Measurements from ENCODE around the gene FAM98B. TPM values are rescaled to one million over a fixed set of nuclear protein-coding genes. Genes with fewer than 3 reads are reported as not detected.

The FAM98B gene
- total and polyA plus RNA-seq, 12 donors, result 6.2 to 30.6 (median 23.2) TPM

DNA sequence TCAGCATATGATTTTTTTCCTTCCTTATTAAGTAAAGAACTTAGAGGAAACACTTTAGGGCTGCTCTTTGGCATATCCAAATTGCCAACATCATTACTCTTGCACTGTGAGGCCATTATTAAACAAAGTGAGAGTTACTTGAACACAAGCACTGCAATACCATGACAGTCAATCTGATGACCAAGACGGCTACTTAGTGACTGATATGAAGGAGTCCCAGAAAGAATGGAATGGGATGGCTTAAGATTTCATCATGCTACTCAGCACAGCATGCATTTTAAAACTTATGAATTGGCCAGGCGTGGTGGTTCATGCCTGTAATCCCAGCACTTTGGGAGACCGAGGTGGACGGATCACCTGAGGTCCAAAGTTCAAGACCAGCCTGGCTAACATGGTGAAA is 55.2 kb downstream of the FAM98B start:
- WGBS, 2 donors, result 92 to 94% methylated on average over 4 of the region's 4 CpGs
- intact Hi-C loops (cut with DNase I), result no loop called here
- TF ChIP-seq, protein P1, sequence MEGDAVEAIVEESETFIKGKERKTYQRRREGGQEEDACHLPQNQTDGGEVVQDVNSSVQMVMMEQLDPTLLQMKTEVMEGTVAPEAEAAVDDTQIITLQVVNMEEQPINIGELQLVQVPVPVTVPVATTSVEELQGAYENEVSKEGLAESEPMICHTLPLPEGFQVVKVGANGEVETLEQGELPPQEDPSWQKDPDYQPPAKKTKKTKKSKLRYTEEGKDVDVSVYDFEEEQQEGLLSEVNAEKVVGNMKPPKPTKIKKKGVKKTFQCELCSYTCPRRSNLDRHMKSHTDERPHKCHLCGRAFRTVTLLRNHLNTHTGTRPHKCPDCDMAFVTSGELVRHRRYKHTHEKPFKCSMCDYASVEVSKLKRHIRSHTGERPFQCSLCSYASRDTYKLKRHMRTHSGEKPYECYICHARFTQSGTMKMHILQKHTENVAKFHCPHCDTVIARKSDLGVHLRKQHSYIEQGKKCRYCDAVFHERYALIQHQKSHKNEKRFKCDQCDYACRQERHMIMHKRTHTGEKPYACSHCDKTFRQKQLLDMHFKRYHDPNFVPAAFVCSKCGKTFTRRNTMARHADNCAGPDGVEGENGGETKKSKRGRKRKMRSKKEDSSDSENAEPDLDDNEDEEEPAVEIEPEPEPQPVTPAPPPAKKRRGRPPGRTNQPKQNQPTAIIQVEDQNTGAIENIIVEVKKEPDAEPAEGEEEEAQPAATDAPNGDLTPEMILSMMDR (IDR thresholded peaks at IDR 0.05), result no peak

DNA sequence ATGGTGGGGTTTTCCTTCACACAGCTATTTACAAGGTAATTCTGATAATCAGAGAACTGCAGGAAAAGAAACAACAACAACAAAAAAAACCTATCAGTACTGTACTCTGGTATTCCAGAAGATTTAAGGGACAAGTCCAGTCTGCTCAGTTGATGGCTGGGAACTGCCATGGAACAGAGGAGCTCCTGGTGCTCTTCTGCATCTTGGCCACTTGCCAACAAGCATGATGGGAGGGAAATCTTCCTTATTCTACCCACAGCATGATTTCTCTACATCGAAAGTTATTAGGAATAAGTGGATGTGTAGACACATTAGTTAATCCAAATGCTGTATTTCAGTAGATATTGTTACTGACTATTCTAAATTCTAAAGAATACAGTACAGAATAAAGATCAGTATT is 59.0 kb downstream of the FAM98B start:
- intact Hi-C loops (cut with DNase I), result loop anchor here in 1 of 10 donors (10.0 kb wide), 1 partner anchor 58 kb away; the partner anchor contains the start of gene FAM98B
- Histone ChIP-seq H3K4me3 (no peak overlapping the region), H3K27ac (no peak overlapping the region), H3K36me3 (peaks cover 0 to 33% (median 0%) of the 10 kb centered on the region in 9 donors), H3K9me3 (no peaks in the 10 kb centered on the region), H3K4me1 (no peaks in the 10 kb centered on the region), H3K27me3 (peaks cover 0 to 33% (median 8%) of the 10 kb centered on the region in 7 donors)
- DNase-seq (no peak), ATAC-seq (no peak)
- TF ChIP-seq, protein P1 (IDR thresholded peaks at IDR 0.05), result no peak
- WGBS, 2 donors, result 88 to 89% methylated on average over 1 of the region's 1 CpG

More for the DNA sequence above, 55.2 kb downstream of the FAM98B start:
- Histone ChIP-seq H3K36me3 (peaks cover 0 to 37% (median 0%) of the 10 kb centered on the region in 9 donors), H3K27ac (no peak overlapping the region), H3K4me3 (no peak overlapping the region), H3K4me1 (peaks cover 0 to 5% (median 0%) of the 10 kb centered on the region in 9 donors), H3K9me3 (no peaks in the 10 kb centered on the region), H3K27me3 (peaks cover 0 to 11% (median 0%) of the 10 kb centered on the region in 7 donors)
- no peak for ATAC-seq
- DNase-seq, result no peak

DNA sequence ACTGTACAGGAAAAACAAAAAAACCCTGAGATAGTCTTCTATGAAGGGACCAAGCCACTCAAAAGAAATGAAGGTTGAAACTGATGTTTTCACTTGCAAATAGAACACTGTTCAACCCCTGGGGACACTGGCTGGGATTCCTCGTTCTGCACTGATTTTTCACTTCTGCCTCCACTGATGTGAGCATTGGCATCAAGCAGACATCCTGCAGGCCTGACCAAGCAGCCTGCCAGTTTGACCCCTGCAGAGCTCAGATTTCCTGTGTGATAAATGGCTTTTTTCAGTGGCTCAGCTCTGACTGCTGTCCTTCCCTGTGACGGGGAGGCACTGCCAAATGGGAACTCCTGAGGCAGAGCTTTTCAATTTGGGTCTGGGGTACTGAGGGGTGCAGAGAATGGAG is 60.7 kb downstream of the FAM98B start:
- Histone ChIP-seq H3K36me3 (peaks cover 0 to 32% (median 0%) of the 10 kb centered on the region in 9 donors), H3K27ac (no peak overlapping the region), H3K4me3 (no peak overlapping the region), H3K9me3 (no peaks in the 10 kb centered on the region), H3K4me1 (no peaks in the 10 kb centered on the region), H3K27me3 (peaks cover 0 to 40% (median 8%) of the 10 kb centered on the region in 7 donors)
- TF ChIP-seq, protein P1 (IDR thresholded peaks at IDR 0.05), result no peak
- 58 to 60% methylated on average over 2 of the region's 2 CpGs for WGBS, 2 donors
- intact Hi-C loops (cut with DNase I), result loop anchor here in 1 of 10 donors (10.0 kb wide), 1 partner anchor 60 kb away; the partner anchor contains the start of gene FAM98B
- DNase-seq, result no peak
- ATAC-seq, result no peak

DNA sequence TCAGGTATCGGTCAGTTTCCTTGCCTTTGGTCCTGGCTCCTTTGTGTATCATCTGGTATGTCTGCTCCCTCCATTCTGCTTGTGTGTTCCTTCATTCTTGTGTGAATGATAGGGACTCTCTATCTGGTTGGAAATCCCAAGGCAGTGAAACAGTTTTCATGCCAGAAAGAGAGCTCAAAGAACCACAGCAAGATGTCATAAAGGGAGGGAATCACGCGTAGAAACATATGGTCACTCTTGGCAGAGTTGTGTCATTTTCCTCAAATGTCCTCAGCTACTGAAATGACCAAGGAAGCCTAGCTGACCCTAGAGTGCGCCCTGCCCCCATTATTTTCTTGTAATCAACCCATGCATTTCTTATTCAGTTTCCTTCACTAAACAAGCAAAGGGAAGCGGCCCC is 62.7 kb downstream of the FAM98B start:
- Histone ChIP-seq H3K27me3 (peaks cover 0 to 51% (median 8%) of the 10 kb centered on the region in 7 donors), H3K36me3 (peaks cover 0 to 16% (median 0%) of the 10 kb centered on the region in 9 donors), H3K27ac (no peak overlapping the region), H3K9me3 (no peaks in the 10 kb centered on the region), H3K4me3 (no peak overlapping the region), H3K4me1 (no peaks in the 10 kb centered on the region)
- TF ChIP-seq, protein P1 (IDR thresholded peaks at IDR 0.05), result no peak
- intact Hi-C loops (cut with DNase I), result loop anchor here in 1 of 10 donors (10.0 kb wide), 1 partner anchor 62 kb away; the partner anchor contains the start of gene FAM98B
- WGBS, 2 donors, result 66 to 78% methylated on average over 5 of the region's 5 CpGs
- DNase-seq, result no peak
- ATAC-seq, result no peak
